CD4-positive, alpha-beta T cell treated with Interleukin-4 for 4 hours (primary cell): ENCODE results near the gene POU2AF1.

Source experiments
- DNase-seq: peaks from one replicate; pipeline ENCODE4 v3.0.0-alpha.2; 2020

POU2AF1 gene

GRCh38 chr11:111378861-111379601 is at the start of gene POU2AF1:
POU2AF1 (minus strand) TSS chr11:111379275; CDS start chr11:111379177, 98 bp downstream.
- peak; percentile 48 for DNase-seq

GRCh38 chr11:111428113-111428876 is 49.2 kb upstream of the POU2AF1 start:
- no peak for DNase-seq

- no peak for DNase-seq
Observed at GRCh38 chr11:111427471-111427912, 48.4 kb upstream of the POU2AF1 start.

- DNase-seq: no peak
Observed at GRCh38 chr11:111426617-111427016, 47.5 kb upstream of the POU2AF1 start.

GRCh38 chr11:111423250-111423615 is 44.2 kb upstream of the POU2AF1 start:
- DNase-seq: no peak

- DNase-seq: peak; percentile 24
Observed at GRCh38 chr11:111422494-111423249, 43.6 kb upstream of the POU2AF1 start.

- no peak for DNase-seq
Observed at GRCh38 chr11:111421251-111421650, 42.2 kb upstream of the POU2AF1 start.

GRCh38 chr11:111419641-111420327 is 40.7 kb upstream of the POU2AF1 start:
- no peak for DNase-seq

- DNase-seq: no peak
Observed at GRCh38 chr11:111419181-111419580, 40.1 kb upstream of the POU2AF1 start.

- no peak for DNase-seq
Observed at GRCh38 chr11:111418436-111418787, 39.3 kb upstream of the POU2AF1 start.

GRCh38 chr11:111417766-111418435 is 38.8 kb upstream of the POU2AF1 start:
- no peak for DNase-seq

- peak; percentile 15 for DNase-seq
Observed at GRCh38 chr11:111417011-111417765, 38.1 kb upstream of the POU2AF1 start.

- no peak for DNase-seq
Observed at GRCh38 chr11:111416231-111416960, 37.3 kb upstream of the POU2AF1 start.

GRCh38 chr11:111414936-111415335 is 35.9 kb upstream of the POU2AF1 start:
- DNase-seq: no peak

- no peak for DNase-seq
Observed at GRCh38 chr11:111414267-111414931, 35.3 kb upstream of the POU2AF1 start.

GRCh38 chr11:111413849-111414248 is 34.8 kb upstream of the POU2AF1 start:
- no peak for DNase-seq

- DNase-seq: no peak
Observed at GRCh38 chr11:111412293-111412692, 33.2 kb upstream of the POU2AF1 start.

- no peak for DNase-seq
Observed at GRCh38 chr11:111411456-111411855, 32.4 kb upstream of the POU2AF1 start.

GRCh38 chr11:111410951-111411350 is 31.9 kb upstream of the POU2AF1 start:
- no peak for DNase-seq

- DNase-seq: no peak
Observed at GRCh38 chr11:111409915-111410314, 30.8 kb upstream of the POU2AF1 start.
